HG02885 (cell line): Measurements from ENCODE around the gene GALE.
A peak's percentile ranks its signal among the peaks of the same experiment; 100 is the strongest.
"Not testable (repeated sequence)": the region's sequence is repeated elsewhere in the genome, so short reads cannot be mapped to it uniquely, and the experiment has no call there.

Source experiments
- ATAC-seq: cut with Tn5 transposase; IDR thresholded peaks from one replicate; pipeline ENCODE4 v1.9.1; 2021; ENCODE audit warnings: mild to moderate bottlenecking; ENCODE audit not compliant: unreplicated experiment, poor library complexity

Gene GALE

GRCh38 chr1:23810818-23811540, 10.4 kb upstream of the GALE start:
- peak; percentile 47 for ATAC-seq

DNA sequence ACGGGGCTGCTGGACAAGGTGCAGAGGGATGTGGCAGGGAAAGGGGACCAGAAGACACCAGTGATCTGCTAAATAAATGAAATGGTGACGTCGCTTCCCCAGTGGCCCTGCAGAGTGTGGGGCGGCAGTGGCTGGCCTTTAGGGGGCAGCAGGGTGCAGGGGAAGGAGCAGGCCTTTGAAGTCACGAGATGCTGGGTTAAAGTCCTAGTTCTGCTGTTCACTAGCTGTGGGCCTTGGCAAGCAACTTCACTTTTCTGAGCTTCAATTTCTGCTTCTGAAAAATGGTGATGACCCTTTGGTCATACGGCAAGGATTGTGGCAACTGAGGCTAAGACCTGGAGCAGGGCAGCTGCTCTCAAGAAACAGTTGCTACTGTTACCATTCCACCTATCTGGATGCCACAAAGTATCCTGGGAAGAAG, 9.2 kb upstream of the GALE start:
- ATAC-seq: peak; percentile 50

DNA sequence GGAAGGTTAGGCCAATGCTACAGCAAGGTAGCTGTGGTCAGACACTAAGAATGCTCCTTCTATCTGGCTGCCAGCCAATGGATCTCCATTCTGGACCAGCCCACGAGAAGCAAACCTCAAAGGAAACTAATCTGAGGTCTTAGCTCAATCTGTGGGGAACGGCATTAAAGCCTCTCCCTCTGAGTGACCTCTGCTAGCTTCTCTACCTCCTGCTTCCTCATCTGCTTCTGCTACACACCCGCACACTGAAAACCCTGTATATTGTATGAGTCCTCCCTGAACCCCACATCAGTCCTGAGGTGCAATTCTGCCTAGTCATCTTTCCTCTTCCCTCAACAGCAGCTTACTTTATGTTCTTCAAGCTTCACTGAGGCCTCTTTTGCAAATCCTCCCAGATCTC, 6.9 kb upstream of the GALE start:
- no peak for ATAC-seq

GRCh38 chr1:23806280-23806679, 5.7 kb upstream of the GALE start:
- no peak for ATAC-seq

DNA sequence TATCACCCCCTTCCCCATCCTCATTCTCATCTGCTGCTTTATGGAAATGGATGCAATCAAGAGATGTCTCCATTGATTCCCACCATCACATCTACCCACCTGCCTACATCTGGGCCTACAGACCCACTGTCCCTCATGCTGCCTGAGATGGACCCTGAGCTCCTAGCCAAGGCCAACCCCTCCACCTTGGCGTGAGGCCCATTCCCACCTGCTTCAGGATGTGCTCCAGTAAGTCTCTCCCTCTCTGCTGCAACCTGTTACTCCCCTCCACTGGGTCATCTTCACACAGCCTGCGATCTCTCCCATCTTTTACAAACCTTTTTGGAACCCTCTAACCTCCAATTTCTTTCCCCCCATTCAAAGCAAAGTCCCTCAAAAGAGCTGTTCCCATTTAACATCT, 4.5 kb upstream of the GALE start:
- ATAC-seq: no peak

DNA sequence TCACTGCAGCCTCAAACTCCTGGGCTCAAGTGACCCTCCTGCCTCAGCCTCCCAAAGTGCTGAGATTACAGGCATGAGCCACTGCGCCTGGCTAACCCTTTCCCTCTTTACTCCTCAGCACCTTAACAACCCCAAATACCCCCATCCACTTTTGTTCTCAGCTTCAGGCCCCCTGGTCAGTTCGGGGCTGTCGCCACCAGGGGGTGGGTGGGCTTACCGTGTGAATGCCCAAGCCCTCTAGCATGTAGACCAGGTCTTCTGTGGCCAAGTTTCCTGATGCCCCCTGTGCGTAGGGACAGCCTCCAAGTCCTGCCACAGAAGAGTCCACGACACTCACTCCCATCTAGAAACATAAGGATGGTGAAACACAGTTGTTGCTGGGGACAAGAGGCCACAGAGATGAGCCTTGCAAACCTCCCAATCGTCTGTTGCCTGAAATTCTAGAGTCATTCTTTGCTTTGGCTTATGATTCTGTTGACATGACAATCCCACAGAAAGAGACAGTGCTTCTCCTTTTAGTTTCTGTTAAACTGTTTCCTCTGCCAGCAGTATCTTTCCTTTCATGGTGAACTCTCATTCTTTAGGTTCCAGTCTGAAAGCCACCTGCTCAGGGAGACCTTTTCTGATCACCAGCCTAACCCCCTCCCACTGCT, 3.8 kb upstream of the GALE start:
- no peak for ATAC-seq

DNA sequence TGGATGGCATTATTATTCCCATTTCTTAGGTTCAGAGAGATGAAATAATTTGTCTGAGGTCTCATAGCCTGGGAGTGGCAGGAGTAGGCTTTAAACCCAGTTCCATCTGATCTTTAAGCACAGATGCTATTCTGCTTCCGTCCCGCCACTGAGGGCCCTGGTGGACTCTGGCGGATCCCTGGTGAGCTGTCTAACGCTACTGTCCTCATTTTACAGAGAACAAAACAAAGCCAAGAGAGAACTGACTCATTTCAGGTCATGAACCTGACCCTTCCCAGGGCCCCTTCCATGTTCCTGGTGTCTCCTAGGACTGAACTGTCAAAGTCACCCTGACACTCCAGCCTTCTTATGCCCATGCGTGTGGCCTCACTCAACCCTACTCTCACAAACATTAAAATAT, 3.1 kb upstream of the GALE start:
- ATAC-seq: no peak

DNA sequence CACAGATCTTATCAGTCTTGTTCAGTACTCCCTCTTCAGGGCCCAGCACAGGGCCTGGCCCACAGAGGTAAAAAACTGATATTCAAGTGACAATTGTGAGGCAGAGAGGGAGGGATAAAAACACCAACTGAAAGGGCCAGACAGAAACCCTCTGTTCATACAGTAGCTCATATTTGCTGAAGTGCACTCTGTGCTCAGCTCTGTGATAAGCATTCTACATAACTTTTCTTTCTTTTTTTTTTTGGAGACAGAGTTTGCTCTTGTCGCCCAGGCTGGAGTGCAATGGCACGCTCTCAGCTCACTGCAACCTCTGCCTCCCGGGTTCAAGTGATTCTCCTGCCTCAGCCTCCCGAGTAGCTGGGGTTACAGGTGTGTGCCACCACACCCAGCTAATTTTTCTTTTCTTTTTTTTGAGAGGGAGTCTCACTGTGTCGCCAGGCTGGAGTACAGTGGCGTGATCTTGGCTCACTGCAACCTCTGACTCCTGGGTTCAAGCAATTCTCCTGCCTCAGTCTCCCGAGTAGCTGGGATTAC, 2.3 kb upstream of the GALE start:
- ATAC-seq: not testable (repeated sequence)

- ATAC-seq: no peak
These were observed 1.3 kb upstream of the GALE start for GRCh38 chr1:23801876-23802275.

DNA sequence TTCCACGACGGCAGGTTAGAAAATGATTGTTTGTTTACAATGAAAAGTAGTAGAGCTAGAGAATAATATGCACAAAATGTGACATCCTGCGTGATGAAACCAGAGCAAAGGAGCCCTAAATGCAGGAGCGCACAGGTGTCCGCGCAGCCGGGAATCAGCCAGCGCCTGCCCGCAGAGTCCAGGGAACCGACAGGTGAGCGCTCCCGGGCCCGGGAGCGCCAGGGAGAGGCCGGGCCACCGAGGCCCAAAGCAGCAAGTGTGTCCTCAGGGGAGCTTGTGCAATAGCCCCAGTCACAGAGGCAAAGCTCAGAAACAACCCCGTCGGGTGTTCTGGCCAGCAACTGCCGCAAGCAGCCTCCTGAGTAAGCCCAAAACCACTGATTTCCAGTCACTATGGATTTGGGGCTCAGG, 789 bp upstream of the GALE start:
- ATAC-seq: no peak

- peak; percentile 14 for ATAC-seq
These were observed 769 bp downstream of the GALE start for GRCh38 chr1:23799570-23800399.

DNA sequence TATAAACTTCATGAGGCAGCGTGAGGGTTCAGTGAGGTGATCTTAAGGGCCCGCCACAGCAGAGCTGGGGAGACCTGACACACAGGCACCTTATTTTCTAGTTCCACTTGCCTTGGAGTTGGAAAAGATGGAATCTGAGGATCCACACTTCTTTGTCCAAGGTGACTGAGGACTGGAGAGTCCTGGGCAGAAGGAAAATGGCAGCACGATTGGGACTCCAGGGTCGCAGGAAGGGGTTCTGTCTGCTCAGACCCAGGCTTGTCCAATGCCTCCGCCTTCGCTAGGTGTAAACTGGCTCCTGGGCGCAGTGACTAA, 1.3 kb downstream of the GALE start:
- no peak for ATAC-seq

DNA sequence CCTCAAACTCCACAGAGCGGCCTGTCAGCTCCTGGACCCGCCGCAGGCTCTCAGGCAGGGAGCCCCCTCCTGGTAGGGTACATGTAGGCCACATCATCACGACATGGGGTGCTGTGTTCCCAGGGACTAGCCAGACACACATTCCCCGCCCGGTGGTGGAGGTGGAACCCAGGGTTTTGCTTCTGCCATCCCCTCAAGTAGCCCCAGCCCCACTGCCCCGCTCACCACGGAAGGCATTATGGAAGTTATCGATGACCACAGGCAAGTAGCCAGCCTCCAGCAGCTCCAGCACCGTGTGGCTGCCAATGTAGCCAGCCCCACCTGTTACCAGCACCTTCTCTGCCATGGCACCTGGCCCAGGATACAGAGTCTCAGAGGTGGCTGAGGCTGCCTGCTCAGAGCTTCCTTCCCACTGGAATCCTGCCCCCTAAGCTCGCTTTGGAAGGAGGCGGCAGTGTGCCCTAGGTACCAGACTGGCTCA, 1.9 kb downstream of the GALE start:
- no peak for ATAC-seq

GRCh38 chr1:23797478-23798448, 2.8 kb downstream of the GALE start:
- ATAC-seq: no peak

DNA sequence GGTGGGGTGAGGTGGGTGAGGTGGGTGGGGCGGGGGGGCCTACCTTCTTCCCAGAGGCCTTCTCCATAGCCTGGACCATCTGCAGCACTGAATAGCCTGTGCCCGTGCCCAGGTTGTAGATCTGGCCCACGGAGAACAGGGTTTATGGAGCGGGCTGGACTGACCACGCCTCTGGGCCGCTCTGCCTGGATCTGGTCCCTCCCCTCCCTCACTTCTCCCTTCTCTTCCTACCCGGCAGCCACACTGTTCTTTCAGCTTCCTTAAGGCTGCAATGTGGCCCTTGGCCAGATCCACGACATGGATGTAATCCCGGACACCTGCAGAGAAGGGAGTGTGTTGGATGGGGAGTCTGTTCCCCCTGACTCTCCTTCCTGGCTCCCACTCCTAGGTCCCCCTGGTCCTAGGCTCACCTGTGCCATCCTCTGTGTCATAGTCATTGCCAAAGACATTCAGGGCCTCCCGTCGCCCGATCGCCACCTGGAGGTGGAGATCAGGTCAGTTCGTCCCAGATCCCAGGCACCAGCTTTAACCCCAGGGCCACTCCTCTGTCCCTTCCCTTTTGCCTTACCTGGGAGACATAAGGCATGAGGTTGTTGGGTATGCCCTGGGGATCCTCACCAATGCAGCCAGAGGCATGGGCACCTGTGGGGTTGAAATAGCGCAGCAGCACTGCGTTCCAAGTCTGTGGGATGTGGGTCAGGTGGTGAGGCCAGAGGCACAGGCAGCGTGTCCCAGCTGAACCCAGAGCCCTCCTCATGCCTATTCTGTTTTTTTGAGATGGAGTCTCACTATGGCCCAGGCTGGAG, 3.9 kb downstream of the GALE start:
- no peak for ATAC-seq

DNA sequence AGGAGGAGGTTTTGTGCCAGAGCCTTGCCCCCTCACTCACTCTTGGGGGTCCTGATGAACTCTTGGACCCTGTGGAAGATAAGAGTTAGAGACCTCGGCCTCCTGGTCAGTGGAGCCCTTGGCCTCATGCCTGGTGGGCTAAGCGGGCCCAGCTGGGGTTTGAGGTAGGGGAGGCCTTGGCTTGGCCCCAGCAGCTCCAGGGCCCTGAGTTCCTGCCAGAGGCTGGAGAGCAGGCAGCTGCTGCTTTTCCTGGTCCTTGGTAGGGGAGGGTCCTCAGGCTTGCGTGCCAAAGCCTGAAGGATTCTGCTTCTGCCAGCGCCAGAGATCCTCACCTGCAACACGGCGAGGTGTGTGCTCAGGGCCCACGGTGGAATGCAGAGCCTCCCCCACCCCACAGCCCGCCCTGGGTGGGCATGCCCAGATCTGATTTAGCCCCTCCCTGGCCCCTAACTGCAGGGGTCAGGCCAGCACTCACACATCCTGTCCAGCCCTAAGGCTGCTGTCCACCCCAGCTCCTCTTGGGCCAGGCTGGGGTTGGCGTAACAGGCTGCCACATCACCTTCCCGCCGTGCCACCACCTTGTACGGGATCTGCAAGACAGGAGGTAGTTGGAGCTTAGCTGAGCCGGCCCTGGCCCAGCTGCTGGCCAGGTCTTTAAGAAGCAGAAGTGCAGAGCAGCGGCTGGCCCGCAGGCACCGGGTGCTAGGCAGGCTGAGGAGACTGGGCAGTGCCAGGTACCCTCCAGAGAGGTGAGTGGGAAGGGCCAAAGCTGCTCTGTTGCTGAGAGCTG, 4.7 kb downstream of the GALE start:
- ATAC-seq: no peak

DNA sequence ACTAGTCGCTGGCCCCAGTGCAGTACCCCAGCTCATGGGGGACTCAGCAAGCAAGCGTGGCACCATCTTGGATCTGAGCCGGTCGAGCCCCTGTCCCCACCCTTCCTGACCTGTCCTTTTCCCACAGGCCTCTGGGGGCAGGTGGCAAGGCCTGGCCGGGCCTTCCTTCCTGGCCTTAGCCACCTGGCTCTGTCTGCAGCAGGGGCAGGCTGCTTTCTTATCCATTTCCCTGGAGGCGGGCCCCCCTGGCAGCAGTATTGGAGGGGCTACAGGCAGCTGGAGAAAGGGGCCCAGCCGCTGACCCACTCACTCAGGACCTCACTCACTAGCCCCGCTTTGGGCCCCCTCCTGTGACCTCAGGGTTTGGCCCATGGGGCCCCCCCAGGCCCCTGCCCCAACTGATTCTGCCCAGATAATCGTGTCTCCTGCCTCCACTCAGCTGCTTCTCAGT, 5.8 kb downstream of the GALE start:
- ATAC-seq: not testable (repeated sequence)
